DMS153 treated with DMSO at 0.1 percent for 48 hours (cell line): ENCODE results near the gene CLNK.
A peak's percentile ranks its signal among the peaks of the same experiment; 100 is the strongest.

Source experiments
- DNase-seq: peaks from one replicate; lab custom pipeline; 2025; ENCODE audit not compliant: unreplicated experiment; lab: John Stamatoyannopoulos, UW

The CLNK gene

GRCh38 chr4:10460313-10461047 lies 224.1 kb downstream of the CLNK start:
- DNase-seq: no peak

GRCh38 chr4:10459305-10459704 lies 225.3 kb downstream of the CLNK start:
- no peak for DNase-seq

- no peak for DNase-seq
These were observed 226.4 kb downstream of the CLNK start for GRCh38 chr4:10458177-10458576.

- DNase-seq: peak; percentile 36
These were observed 227.2 kb downstream of the CLNK start, which contains the start of gene ZNF518B for GRCh38 chr4:10457255-10457801. Gene ZNF518B, minus strand, starts transcription at chr4:10457426. Its CDS starts 11,098 bp downstream, at chr4:10446328.

GRCh38 chr4:10456595-10457254 lies 227.8 kb downstream of the CLNK start:
- DNase-seq: peak; percentile 10

GRCh38 chr4:10456260-10456594 lies 228.3 kb downstream of the CLNK start:
- DNase-seq: no peak

- no peak for DNase-seq
These were observed 229.4 kb downstream of the CLNK start for GRCh38 chr4:10455133-10455532.

GRCh38 chr4:10454726-10455125 lies 229.8 kb downstream of the CLNK start:
- no peak for DNase-seq

GRCh38 chr4:10454121-10454520 lies 230.4 kb downstream of the CLNK start:
- no peak for DNase-seq

- DNase-seq: no peak
These were observed 235.6 kb downstream of the CLNK start for GRCh38 chr4:10448991-10449390.

- no peak for DNase-seq
These were observed 241.6 kb downstream of the CLNK start for GRCh38 chr4:10442976-10443375.

- DNase-seq: no peak
These were observed 243.1 kb downstream of the CLNK start for GRCh38 chr4:10441512-10441911.

- DNase-seq: no peak
These were observed 245.6 kb downstream of the CLNK start for GRCh38 chr4:10438924-10439323.

GRCh38 chr4:10437735-10438134 lies 246.8 kb downstream of the CLNK start:
- no peak for DNase-seq
